ENCODE data around the gene CNTNAP2.

GRCh38 chr7:146862415-146862814 lies 745.8 kb downstream of the CNTNAP2 start:
- no peak for TF ChIP-seq POLR2A (IDR thresholded peaks at IDR 0.05; ENCODE audit: low read depth, low read length)
- no peak for TF ChIP-seq SPI1 (IDR thresholded peaks at IDR 0.05; ENCODE audit: low read depth, low read length)
- TF ChIP-seq TAF1 (IDR thresholded peaks at IDR 0.05; ENCODE audit: low read depth, low read length): no peak
- no peak for TF ChIP-seq POLR2AphosphoS5 (IDR thresholded peaks at IDR 0.05; ENCODE audit: low read depth, low read length)
- no peak for TF ChIP-seq PAX5 (IDR thresholded peaks at IDR 0.05; ENCODE audit: insufficient read depth, low read length, severe bottlenecking)
